ENCODE data around the gene CA6.
"Not testable (repeated sequence)": the region's sequence is repeated elsewhere in the genome, so short reads cannot be mapped to it uniquely, and the experiment has no call there.

Gene CA6

GRCh38 chr1:8970870-8971337 is 25.2 kb downstream of the CA6 start:
- peak in 2 of 5 experiments; percentile 47 to 91 for DNase-seq

GRCh38 chr1:8974551-8974950 is 28.9 kb downstream of the CA6 start:
- no peak for DNase-seq

- no peak for DNase-seq
Measured at GRCh38 chr1:8976338-8976737, 30.7 kb downstream of the CA6 start.

GRCh38 chr1:8976896-8977450 is 31.3 kb downstream of the CA6 start:
- DNase-seq, result no peak

DNA sequence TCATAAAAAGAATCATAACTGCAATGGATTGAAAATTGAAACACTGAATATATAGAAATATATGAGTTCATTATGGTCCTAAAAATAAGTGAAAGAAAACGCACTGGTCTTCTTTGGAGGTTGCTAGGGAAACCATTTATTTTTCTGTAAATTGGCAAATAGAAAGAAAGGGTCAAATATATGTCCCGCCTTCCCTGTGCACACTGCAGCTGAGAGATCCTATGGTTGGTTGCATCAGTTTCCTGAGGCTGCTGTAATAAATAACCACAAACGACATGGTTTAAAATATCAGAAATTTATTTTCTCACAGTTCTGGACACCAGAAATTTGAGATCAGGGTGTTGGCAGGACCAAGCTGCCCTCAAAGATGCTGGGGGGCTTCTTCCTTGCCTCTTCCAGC is 35.0 kb downstream of the CA6 start:
- no peak for DNase-seq

DNA sequence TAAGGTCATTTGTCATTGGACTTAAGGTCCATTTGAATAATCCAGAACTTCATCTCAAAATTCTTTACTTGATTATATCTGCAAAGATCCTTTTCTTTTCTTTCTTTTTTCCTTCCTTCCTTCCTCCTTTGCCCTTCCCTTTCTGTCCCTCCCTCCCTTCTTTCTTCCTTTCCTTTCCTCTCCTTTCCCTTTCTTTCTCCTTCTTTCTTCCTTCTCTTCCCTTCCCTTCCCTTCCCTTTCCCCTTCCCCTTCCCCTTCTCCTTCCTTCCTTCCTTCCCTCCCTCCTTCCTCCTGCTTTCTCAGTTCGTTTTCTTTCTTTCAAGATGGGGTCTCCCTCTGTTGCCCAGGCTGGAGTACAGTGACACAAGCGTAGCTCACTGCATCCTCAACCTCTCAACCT is 35.5 kb downstream of the CA6 start:
- DNase-seq, result no peak

- no peak for DNase-seq
Measured at GRCh38 chr1:8984203-8984602, 38.5 kb downstream of the CA6 start.

DNA sequence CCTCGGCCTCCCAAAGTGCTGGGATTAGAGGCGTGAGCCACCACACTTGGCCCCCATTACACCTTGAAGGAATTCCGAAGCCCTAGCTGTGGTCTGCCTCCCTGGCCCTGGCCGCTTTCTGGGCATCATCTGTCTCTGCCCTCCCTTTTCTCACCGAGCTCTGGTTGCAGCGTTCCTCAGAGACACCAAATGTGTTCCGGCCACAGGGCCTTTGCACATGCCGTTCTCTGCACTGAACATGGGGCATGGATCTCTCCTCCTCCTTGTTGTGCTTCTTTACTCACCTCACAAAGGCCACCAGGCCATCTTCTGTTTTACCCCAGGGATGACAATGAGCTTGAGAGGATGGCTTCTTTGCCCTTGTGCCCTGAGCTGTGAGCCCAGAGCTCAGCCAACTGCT is 39.3 kb downstream of the CA6 start:
- DNase-seq, result no peak

DNA sequence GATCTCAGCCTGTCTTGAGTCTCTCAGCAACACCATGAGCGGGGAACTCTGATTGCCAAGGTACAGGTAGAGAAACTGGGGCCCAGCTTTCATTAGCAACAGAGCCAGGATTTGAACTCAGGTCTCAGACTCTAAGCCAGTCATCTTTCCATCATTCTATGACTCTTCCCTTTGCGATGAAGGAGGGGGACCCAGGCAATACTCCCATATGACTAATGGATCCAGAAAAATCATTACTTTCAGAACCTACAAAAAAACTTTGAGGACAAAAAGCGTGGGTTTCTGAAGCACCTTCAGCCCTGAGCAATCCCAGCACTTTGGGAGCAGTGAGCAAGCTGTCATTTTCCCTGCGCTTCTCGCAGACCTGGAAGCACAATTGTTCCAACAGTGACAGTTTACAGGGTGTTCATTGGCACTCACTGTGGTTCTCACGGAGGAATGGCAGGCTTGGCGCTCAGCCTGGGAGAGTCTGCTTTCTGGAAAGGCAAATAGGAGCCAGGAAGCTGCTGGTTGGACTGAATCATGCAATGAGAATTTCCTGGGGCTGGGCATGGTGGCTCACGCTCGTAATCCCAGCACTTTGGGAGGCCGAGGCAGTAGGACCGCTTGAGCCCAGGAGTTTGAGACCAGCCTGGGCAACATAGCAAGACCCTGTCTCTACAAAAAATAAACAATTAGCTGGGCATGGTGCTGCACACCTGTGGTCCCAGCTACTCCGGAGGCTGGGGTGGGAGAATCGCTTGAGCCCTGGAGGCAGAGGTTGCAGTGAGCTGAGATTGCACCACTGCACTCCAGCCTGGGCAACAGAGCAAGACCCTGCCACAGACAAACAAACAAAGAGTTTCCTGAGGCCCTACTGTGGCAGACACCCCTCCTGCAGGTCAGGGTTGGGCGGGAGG is 40.5 kb downstream of the CA6 start:
- DNase-seq, result no peak

- peak in 1 of 5 experiments; percentile 13 for DNase-seq
Measured at GRCh38 chr1:8986814-8987190, 41.1 kb downstream of the CA6 start.

DNA sequence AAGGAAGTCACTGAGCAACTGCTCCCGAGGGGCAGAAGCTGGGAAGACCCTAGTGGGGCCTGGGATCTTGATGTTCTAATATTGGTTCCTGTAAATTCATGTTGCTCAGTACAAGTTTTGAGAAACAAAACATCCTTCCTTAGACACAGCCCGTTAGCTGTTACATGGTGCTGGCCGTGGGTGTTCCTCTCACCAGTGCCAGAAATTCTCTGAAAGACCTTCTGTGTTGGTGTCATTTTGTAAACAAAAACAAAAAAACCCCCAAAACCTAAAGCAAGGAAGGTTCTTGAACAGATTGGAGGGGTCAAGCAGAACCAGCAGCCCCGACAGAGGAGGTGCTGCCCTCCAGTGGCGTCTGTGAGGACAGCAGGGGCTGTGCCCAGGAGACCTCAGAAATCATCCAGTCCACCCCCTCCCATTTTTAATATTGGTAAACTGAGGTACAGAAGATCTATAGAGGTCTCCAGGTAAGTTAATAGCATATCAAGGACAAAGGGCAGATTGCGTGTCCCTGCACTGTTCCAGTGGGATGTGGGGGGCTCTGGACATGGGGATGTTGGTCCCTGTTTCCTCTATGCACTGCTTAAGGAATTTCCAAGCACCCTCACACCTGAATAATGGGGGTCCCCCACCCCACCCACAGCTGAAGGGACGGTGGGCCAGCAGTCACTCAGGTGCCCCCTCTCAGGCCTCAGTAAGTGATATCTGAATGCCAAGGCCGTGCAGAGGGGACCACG is 42.4 kb downstream of the CA6 start:
- DNase-seq, result peak; percentile 15 to 49 (median 38)

DNA sequence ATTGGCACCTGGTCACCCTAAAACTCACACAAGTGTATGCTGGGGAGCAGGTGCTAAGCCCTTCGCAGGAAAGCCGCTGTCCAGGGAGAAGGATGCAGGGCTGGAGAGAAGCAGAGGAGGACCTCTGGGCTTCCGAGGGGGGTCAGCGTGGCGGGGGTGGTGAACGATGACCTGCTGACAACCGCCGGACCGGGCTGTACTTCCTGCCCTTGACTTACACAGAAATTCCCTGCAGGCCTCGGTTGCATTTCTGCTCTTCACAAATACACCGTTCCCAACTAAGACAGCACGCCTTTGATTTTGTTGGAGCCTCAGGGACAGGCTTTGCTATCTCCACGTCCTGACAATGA is 42.9 kb downstream of the CA6 start:
- DNase-seq, result no peak

DNA sequence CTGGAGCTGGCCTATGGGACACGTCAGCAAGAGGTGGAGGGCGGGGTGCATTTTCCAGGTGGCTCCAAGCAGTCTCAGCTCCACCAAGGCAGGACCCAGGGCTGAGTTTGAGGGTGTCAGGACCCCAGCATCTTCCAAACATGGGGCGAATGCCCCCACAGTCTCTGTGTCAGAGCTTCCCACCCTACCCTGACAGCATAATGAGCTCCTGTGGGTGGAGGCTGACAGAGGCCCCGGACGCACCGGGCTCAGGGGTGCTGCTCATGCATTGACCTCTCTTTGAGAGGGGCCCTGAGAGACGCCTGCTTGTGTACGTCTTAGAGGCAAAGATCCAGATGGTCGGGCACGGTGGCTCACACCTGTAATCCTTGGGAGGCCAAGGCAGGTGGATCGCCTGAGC is 43.4 kb downstream of the CA6 start:
- no peak for DNase-seq

DNA sequence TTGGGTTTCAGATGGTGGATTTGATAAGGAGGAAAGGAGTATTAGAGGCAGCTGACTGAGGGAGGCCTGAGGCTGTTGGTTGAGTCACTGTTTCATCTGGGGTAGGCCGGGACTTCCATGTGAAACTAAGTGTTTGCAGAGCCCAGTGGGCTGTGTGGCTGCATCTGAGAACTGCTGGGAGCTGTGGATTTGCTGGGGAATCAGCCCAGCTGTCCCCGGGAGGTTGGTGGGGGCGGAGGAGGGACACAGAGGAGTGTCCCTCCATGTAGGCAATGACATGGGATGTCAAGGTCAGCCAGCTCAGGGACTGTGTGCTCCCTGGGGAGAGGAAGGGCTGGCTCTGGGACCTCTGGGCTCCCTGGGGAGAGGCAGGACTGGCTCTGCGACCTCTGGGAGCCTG is 44.2 kb downstream of the CA6 start:
- peak in 1 of 5 experiments; percentile 83 for DNase-seq

DNA sequence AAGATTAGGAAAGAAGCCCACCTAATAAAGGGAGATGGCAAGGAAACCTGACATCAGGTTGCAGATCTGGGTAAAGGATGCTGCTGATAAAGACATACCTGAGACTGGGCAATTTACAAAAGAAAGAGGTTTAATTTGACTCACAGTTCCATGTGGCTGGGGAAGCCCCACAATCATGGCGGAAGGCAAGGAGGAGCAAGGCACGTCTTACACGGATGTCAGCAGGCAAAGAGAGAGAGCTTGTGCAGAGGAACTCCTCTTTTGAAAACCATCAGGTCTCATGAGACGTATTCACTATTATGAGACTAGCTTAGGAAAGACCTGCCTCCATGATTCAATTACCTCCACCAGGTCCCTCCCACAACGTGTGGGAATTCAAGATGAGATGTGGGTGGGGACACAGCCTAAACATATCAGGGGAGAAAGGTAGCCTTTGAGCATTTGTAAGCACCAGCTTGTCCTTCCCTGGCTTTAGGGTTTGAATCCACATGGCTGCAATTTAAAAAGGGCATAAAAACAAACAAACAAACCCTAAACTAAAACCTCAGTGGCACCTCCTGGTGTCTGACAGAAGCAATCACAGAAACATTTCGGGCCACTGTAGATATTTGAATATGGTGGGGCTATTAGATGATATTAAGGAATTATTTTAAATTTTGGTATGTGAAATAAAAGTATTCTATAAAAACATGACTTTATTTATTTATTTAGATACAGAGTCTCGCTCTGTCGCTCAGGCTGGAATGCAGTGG is 47.4 kb downstream of the CA6 start:
- no peak for DNase-seq

GRCh38 chr1:8993962-8994675 is 48.5 kb downstream of the CA6 start:
- DNase-seq, result not testable (repeated sequence)

DNA sequence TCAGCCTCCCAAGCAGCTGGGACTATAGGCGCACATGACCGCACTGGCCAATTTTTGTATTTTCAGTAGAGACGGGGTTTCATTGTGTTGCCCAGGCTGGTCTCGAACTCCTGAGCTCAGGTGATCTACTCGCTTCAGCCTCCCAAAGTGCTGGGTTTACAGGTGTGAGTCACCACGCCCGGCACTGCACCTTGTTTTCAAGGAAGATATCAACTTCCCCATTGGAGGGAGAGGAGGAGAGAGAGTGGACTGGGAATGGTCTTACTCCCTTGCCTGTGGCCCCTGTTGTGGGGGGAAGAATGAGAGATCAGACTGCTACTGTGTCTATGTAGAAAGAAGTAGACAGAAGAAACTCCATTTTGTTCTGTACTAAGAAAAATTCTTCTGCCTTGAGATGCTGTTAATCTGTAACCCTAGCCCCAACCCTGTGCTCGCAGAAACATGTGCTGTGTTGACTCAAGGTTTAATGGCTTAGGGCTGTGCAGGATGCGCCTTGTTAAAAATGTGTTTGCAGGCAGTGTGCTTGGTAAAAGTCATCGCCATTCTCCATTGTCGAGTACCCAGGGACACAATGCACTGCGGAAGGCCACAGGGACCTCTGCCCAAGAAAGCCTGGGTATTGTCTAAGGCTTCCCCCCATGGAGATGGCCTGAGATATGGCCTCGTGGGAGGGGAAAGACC is 56.0 kb downstream of the CA6 start:
- DNase-seq, result not testable (repeated sequence)

GRCh38 chr1:9002215-9002560 is 56.5 kb downstream of the CA6 start:
- DNase-seq, result not testable (repeated sequence)

DNA sequence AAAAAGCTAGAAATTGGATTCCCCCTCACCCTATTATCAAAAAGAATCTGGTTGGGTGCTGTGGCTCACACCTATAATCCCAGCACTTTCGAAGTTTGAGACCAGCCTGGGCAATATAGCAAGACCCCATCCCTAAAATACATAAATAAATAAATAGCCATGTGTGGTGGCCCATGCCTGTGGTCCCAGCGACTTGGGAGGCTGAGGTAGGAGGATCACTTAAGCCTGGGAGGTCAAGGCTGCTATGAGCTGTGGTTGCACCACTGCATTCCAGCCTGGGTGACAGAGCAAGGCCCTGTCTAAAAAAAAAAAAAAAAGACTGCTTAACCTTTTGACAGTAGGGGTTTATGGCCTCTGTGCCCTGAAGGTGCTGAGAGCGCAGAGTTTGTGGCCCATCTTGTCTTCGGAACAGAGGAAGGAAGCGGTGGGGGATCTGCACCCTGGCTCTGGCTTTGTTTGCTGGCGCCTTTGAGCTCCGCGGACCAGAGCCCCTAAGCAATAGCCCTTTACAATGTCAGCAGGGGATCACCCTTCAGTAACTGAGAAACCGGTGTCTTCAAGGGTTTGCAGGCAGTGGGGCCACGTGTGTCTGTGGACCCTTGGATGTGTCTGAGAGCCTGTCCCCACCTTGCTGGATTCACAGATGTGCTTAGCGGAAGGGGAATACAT is 58.5 kb downstream of the CA6 start:
- no peak for DNase-seq

GRCh38 chr1:9004700-9005394 is 59.2 kb downstream of the CA6 start:
- peak; percentile 36 to 79 (median 58) for DNase-seq

GRCh38 chr1:9005395-9005708 is 59.7 kb downstream of the CA6 start:
- no peak for DNase-seq
